OCI-LY3 (cell line): ENCODE results near the gene CABLES1.

Experiments used
- CTCF ChIP-seq: fragments of 200-600, 300-600 bp; sonication (generic); IDR thresholded peaks from 2 replicates; pipeline ENCODE4 v1.5.1; 2014; ENCODE audit warnings: antibody characterized with exemption, low read length, low read depth
- EZH2phosphoT487 ChIP-seq: fragments of 200-600 bp; shearing (Covaris generic); IDR thresholded peaks from 2 replicates; pipeline ENCODE4 v1.6.1; 2018; ENCODE audit warnings: antibody characterized with exemption, mixed run types, low read depth

GRCh38 chr18:23138471-23138870 is 3.2 kb downstream of the CABLES1 start:
- no peak for TF ChIP-seq CTCF
- TF ChIP-seq EZH2phosphoT487: no peak
